ENCODE data around the gene TARS2.

The TARS2 gene

GRCh38 chr1:150493175-150493574, 6.0 kb downstream of the TARS2 start:
- Histone ChIP-seq H2AFZ (ENCODE audit: low read length) (no peak overlapping the region), H3K4me3 (ENCODE audit: low read length) (no peak overlapping the region), H3K27ac (ENCODE audit: low read length) (no peak overlapping the region), H3K4me2 (ENCODE audit: low read depth, low read length) (no peak overlapping the region), H3K36me3 (replicated peaks; ENCODE audit: insufficient read depth, low read length) (no peaks in the 10 kb centered on the region), H3K79me2 (ENCODE audit: low read length) (peaks cover 6% of the 10 kb centered on the region), H3K4me1 (ENCODE audit: low read length) (0 out of 2 replicates have a peak, but pooled peaks cover under 1% of the 10 kb centered on the region), H3K27me3 (replicated peaks; ENCODE audit: insufficient read depth, low read length) (no peaks in the 10 kb centered on the region), H3F3A (ENCODE audit: insufficient read depth, low read length) (no peaks in the 10 kb centered on the region), H3K9me2 (replicated peaks; ENCODE audit: insufficient read depth, low read length) (no peaks in the 10 kb centered on the region), H3K9me3 (replicated peaks; ENCODE audit: insufficient read depth, low read length) (no peaks in the 10 kb centered on the region), H3K9ac (ENCODE audit: low read length) (no peak overlapping the region), H4K20me1 (ENCODE audit: insufficient read depth, low read length) (no peaks in the 10 kb centered on the region)
- no peak for DNase-seq
- TF ChIP-seq EZH2 (optimal IDR thresholded peaks at IDR 0.05; ENCODE audit: low read depth, low read length) (no peak), EZH2phosphoT487 (IDR thresholded peaks at IDR 0.05; ENCODE audit: low read length) (no peak)
- TF ChIP-seq, protein P1, sequence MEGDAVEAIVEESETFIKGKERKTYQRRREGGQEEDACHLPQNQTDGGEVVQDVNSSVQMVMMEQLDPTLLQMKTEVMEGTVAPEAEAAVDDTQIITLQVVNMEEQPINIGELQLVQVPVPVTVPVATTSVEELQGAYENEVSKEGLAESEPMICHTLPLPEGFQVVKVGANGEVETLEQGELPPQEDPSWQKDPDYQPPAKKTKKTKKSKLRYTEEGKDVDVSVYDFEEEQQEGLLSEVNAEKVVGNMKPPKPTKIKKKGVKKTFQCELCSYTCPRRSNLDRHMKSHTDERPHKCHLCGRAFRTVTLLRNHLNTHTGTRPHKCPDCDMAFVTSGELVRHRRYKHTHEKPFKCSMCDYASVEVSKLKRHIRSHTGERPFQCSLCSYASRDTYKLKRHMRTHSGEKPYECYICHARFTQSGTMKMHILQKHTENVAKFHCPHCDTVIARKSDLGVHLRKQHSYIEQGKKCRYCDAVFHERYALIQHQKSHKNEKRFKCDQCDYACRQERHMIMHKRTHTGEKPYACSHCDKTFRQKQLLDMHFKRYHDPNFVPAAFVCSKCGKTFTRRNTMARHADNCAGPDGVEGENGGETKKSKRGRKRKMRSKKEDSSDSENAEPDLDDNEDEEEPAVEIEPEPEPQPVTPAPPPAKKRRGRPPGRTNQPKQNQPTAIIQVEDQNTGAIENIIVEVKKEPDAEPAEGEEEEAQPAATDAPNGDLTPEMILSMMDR (IDR thresholded peaks at IDR 0.05; ENCODE audit: low read length): no peak

DNA sequence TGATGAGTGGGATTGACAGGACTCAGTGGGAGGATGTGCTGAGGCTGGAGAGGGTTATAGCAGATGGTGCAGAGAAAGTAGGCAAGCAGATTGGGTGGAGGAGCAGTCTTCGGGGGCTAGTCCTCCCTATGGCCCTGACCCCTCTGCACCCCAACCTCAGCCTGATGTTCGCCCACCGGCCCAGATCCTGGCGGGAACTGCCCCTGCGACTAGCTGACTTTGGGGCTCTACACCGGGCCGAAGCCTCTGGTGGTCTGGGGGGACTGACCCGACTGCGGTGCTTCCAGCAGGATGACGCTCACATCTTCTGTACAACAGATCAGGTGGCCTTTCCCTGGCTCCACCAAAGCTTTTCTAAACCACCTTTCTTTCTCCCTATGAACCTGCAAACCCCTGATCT, 11.1 kb downstream of the TARS2 start:
- no peak overlapping the region for H3K9ac ChIP-seq (ENCODE audit: low read length)
- H3K4me1 ChIP-seq (ENCODE audit: low read length): no peaks in the 10 kb centered on the region
- no peak overlapping the region for H3K27ac ChIP-seq (ENCODE audit: low read length)
- H4K20me1 ChIP-seq (ENCODE audit: insufficient read depth, low read length): no peaks in the 10 kb centered on the region
- H3K36me3 ChIP-seq (replicated peaks; ENCODE audit: insufficient read depth, low read length): no peaks in the 10 kb centered on the region
- no peak overlapping the region for H3K4me3 ChIP-seq (ENCODE audit: low read length)
- H3F3A ChIP-seq (ENCODE audit: insufficient read depth, low read length): no peaks in the 10 kb centered on the region
- no peaks in the 10 kb centered on the region for H3K9me3 ChIP-seq (replicated peaks; ENCODE audit: insufficient read depth, low read length)
- no peaks in the 10 kb centered on the region for H3K9me2 ChIP-seq (replicated peaks; ENCODE audit: insufficient read depth, low read length)
- H3K4me2 ChIP-seq (ENCODE audit: low read depth, low read length): no peak overlapping the region
- TF ChIP-seq EZH2phosphoT487 (IDR thresholded peaks at IDR 0.05; ENCODE audit: low read length) (no peak), EZH2 (optimal IDR thresholded peaks at IDR 0.05; ENCODE audit: low read depth, low read length) (no peak)
- TF ChIP-seq, protein P1 (IDR thresholded peaks at IDR 0.05; ENCODE audit: low read length): no peak
- no peak overlapping the region for H2AFZ ChIP-seq (ENCODE audit: low read length)
- H3K27me3 ChIP-seq (replicated peaks; ENCODE audit: insufficient read depth, low read length): no peaks in the 10 kb centered on the region
- no peaks in the 10 kb centered on the region for H3K79me2 ChIP-seq (ENCODE audit: low read length)
- no peak for DNase-seq

DNA sequence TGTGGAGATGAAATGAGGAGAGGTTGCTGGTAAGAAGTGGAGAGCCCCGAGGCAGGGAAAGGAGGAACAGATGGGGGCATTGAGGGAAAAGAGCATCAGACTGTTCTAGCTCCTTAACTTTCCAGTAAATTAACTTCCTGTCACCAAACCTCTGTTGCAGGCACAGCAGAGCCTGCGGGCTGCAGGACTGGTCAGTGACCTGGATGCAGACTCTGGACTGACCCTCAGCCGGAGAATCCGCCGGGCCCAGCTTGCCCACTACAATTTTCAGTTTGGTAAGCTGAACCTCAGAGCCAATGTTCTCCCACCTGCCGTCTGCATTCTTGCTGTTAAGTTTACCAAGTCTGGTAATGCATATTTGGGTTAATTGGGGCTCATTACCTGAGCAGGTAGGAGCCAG, 18.2 kb downstream of the TARS2 start:
- no peaks in the 10 kb centered on the region for H3F3A ChIP-seq (ENCODE audit: insufficient read depth, low read length)
- H4K20me1 ChIP-seq (ENCODE audit: insufficient read depth, low read length): no peaks in the 10 kb centered on the region
- no peak overlapping the region for H3K4me2 ChIP-seq (ENCODE audit: low read depth, low read length)
- no peaks in the 10 kb centered on the region for H3K27me3 ChIP-seq (replicated peaks; ENCODE audit: insufficient read depth, low read length)
- no peak for TF ChIP-seq EZH2 (optimal IDR thresholded peaks at IDR 0.05; ENCODE audit: low read depth, low read length)
- TF ChIP-seq, protein P1 (IDR thresholded peaks at IDR 0.05; ENCODE audit: low read length): no peak
- no peak for TF ChIP-seq EZH2phosphoT487 (IDR thresholded peaks at IDR 0.05; ENCODE audit: low read length)
- no peaks in the 10 kb centered on the region for H3K79me2 ChIP-seq (ENCODE audit: low read length)
- no peaks in the 10 kb centered on the region for H3K36me3 ChIP-seq (replicated peaks; ENCODE audit: insufficient read depth, low read length)
- no peak overlapping the region for H3K4me3 ChIP-seq (ENCODE audit: low read length)
- H3K4me1 ChIP-seq (ENCODE audit: low read length): no peaks in the 10 kb centered on the region
- no peaks in the 10 kb centered on the region for H3K9me2 ChIP-seq (replicated peaks; ENCODE audit: insufficient read depth, low read length)
- H3K9ac ChIP-seq (ENCODE audit: low read length): no peak overlapping the region
- no peak overlapping the region for H2AFZ ChIP-seq (ENCODE audit: low read length)
- H3K27ac ChIP-seq (ENCODE audit: low read length): no peak overlapping the region
- no peaks in the 10 kb centered on the region for H3K9me3 ChIP-seq (replicated peaks; ENCODE audit: insufficient read depth, low read length)
- no peak for DNase-seq
